Progenitor cell of endocrine pancreas (in vitro differentiated cells): ENCODE measurements around the gene CD44. TPM values are rescaled to one million over a fixed set of nuclear protein-coding genes. Genes with fewer than 3 reads are reported as not detected.

ENCODE experiments used
- DNase-seq: peaks from one replicate; pipeline ENCODE4 v3.0.0; 2021; ENCODE audit warnings: low spot score; ENCODE audit not compliant: unreplicated experiment
- H3K27ac Mint-ChIP-seq: 2 replicates; pipeline ENCODE4 v1.8.0; 2021; ENCODE audit warnings: mild to moderate bottlenecking, moderate library complexity, mixed read lengths
- H3K27me3 Mint-ChIP-seq: 2 replicates; pipeline ENCODE4 v1.8.0; 2021; ENCODE audit warnings: mixed read lengths
- H3K36me3 Mint-ChIP-seq: 2 replicates; pipeline ENCODE4 v1.8.0; 2022; ENCODE audit warnings: mixed read lengths; ENCODE audit not compliant: insufficient read depth
- H3K4me1 Mint-ChIP-seq: 2 replicates; pipeline ENCODE4 v1.8.0; 2021; ENCODE audit warnings: low read depth, mixed read lengths
- H3K4me3 Mint-ChIP-seq: 2 replicates; pipeline ENCODE4 v1.8.0; 2021; ENCODE audit warnings: low read depth, mild to moderate bottlenecking, moderate library complexity, mixed read lengths
- H3K9me3 Mint-ChIP-seq: 2 replicates; pipeline ENCODE4 v1.8.0; 2021; ENCODE audit warnings: low read depth, mixed read lengths
- CTCF ChIP-seq: fragments of 200-600 bp; sonication (generic); IDR thresholded peaks from one replicate; pipeline ENCODE4 v1.5.0; 2021; ENCODE audit warnings: antibody characterized with exemption, mild to moderate bottlenecking; ENCODE audit not compliant: unreplicated experiment
- total RNA-seq: library from RNA; stranded (reverse); gene quantifications from 2 replicates; pipeline ENCODE4 v1.2.1, GENCODE V29; 2021

CD44 gene
- total RNA-seq, 1 donor from 2014 or later = 1.9 TPM

GRCh38 chr11:35158701-35159510 is 19.9 kb downstream of the CD44 start:
- no peak overlapping the region for H3K27ac Mint-ChIP-seq
- H3K4me1 Mint-ChIP-seq = no peaks in the 10 kb centered on the region
- no peak for DNase-seq
- no peaks in the 10 kb centered on the region for H3K9me3 Mint-ChIP-seq
- no peak overlapping the region for H3K4me3 Mint-ChIP-seq
- H3K36me3 Mint-ChIP-seq = no peaks in the 10 kb centered on the region
- H3K27me3 Mint-ChIP-seq = peaks cover 60% of the 10 kb centered on the region
- no peak for TF ChIP-seq CTCF

- no peak for TF ChIP-seq CTCF
- Mint-ChIP-seq H3K27me3 (peaks cover 63% of the 10 kb centered on the region), H3K9me3 (no peaks in the 10 kb centered on the region), H3K27ac (no peak overlapping the region), H3K36me3 (no peaks in the 10 kb centered on the region), H3K4me1 (no peaks in the 10 kb centered on the region), H3K4me3 (no peak overlapping the region)
- DNase-seq = no peak
Measured at GRCh38 chr11:35160246-35160824, 21.4 kb downstream of the CD44 start.

- no peak overlapping the region for H3K27ac Mint-ChIP-seq
- H3K4me1 Mint-ChIP-seq = peaks cover 3% of the 10 kb centered on the region
- no peaks in the 10 kb centered on the region for H3K36me3 Mint-ChIP-seq
- no peaks in the 10 kb centered on the region for H3K9me3 Mint-ChIP-seq
- peaks cover 63% of the 10 kb centered on the region for H3K27me3 Mint-ChIP-seq
- no peak for DNase-seq
- TF ChIP-seq CTCF = no peak
- H3K4me3 Mint-ChIP-seq = no peak overlapping the region
Measured at GRCh38 chr11:35160902-35161597, 22.1 kb downstream of the CD44 start.

GRCh38 chr11:35162745-35163144 is 23.8 kb downstream of the CD44 start:
- H3K27me3 Mint-ChIP-seq = peaks cover 68% of the 10 kb centered on the region
- H3K4me1 Mint-ChIP-seq = peaks cover 5% of the 10 kb centered on the region
- DNase-seq = no peak
- no peak for TF ChIP-seq CTCF
- no peaks in the 10 kb centered on the region for H3K36me3 Mint-ChIP-seq
- H3K27ac Mint-ChIP-seq = no peak overlapping the region
- no peaks in the 10 kb centered on the region for H3K9me3 Mint-ChIP-seq
- no peak overlapping the region for H3K4me3 Mint-ChIP-seq

GRCh38 chr11:35163209-35163608 is 24.2 kb downstream of the CD44 start:
- H3K4me1 Mint-ChIP-seq = peaks cover 5% of the 10 kb centered on the region
- no peak for DNase-seq
- no peak overlapping the region for H3K4me3 Mint-ChIP-seq
- TF ChIP-seq CTCF = no peak
- no peaks in the 10 kb centered on the region for H3K9me3 Mint-ChIP-seq
- H3K27ac Mint-ChIP-seq = no peak overlapping the region
- H3K36me3 Mint-ChIP-seq = no peaks in the 10 kb centered on the region
- peaks cover 69% of the 10 kb centered on the region for H3K27me3 Mint-ChIP-seq
